HCT116 (cell line): ENCODE measurements around the gene FAM170B. TPM values are rescaled to one million over a fixed set of nuclear protein-coding genes. Genes with fewer than 3 reads are reported as not detected.

Source experiments
- ATAC-seq: fragments of 200-7000 bp; cut with Tn5 transposase; 2 replicates; pipeline ENCODE4 v1.9.1; 2020; ENCODE audit warnings: mild to moderate bottlenecking, moderate library complexity
- BruUV-seq: library from RNA; stranded (reverse); fragments of 400-500 nt; replicated peaks from 2 replicates; lab custom pipeline; 2021; lab: Mats Ljungman, UMichigan
- CTCF ChIA-PET: fragments of 300-600 bp; sonication (Branson Sonifier 250); formaldehyde crosslinking; loops from one replicate; lab custom pipeline; 2021; ENCODE audit warnings: antibody characterized with exemption; lab: Charles Lee
- POLR2A ChIA-PET: fragments of 300-600, 350-600 bp; sonication (Branson Sonifier 250); formaldehyde crosslinking; loops from one replicate; lab custom pipeline; 2021; ENCODE audit warnings: antibody characterized with exemption; lab: Charles Lee
- RAD21 ChIA-PET, 2 experiments: fragments of 300-600 bp; sonication (Branson Sonifier 250); formaldehyde crosslinking; loops; one replicate each; lab custom pipeline; 2023; ENCODE audit warnings: low total read pairs in 2 of 2; ENCODE audit not compliant: uncharacterized antibody in 2 of 2, unreplicated experiment in 2 of 2, low non-redundant PET in 1 of 2; lab: Charles Lee
- DNase-seq: peaks from one replicate; pipeline ENCODE4 v3.0.0-alpha.2; 2010; ENCODE audit warnings: low read depth, low spot score
- H2AFZ ChIP-seq: fragments of 200-600 bp; shearing (Covaris generic), sonication (generic); 2 replicates; pipeline ENCODE4 v1.6.1; 2017; ENCODE audit warnings: low read depth, mixed run types, mixed read lengths, antibody characterized with exemption, low read length; ENCODE audit not compliant: poor library complexity, severe bottlenecking
- H3K27ac ChIP-seq: 2 replicates; pipeline ENCODE4 v1.5.1; 2012; ENCODE audit warnings: low read depth, low read length
- H3K27me3 ChIP-seq: fragments of 200-600 bp; sonication (generic); 2 replicates; pipeline ENCODE4 v1.6.1; 2016; ENCODE audit warnings: mixed run types, low read length, mixed read lengths; ENCODE audit not compliant: insufficient read depth
- H3K36me3 ChIP-seq, 2 experiments: fragments of 200-500 bp in 1 of 2; fragments of 200-600 bp in 1 of 2; sonication (Bioruptor generic) in 1 of 2; sonication (generic) in 1 of 2; 2 replicates each; pipeline versions ENCODE4 v1.5.1 to v1.6.1; 2014 to 2016; ENCODE audit warnings: low read length in 2 of 2, inconsistent platforms in 1 of 2, mixed read lengths in 1 of 2, mixed run types in 1 of 2; ENCODE audit not compliant: insufficient read depth in 2 of 2, control insufficient read depth in 1 of 2
- H3K4me1 ChIP-seq, 2 experiments: fragments of 200-600 bp in 1 of 2; sonication (generic) in 1 of 2; 2 replicates each; pipeline versions ENCODE4 v1.5.1 to v1.6.1; 2012 to 2017; ENCODE audit warnings: low read length in 2 of 2, inconsistent platforms in 1 of 2, mild to moderate bottlenecking in 1 of 2, mixed read lengths in 1 of 2, mixed run types in 1 of 2, moderate library complexity in 1 of 2; ENCODE audit not compliant: insufficient read depth in 2 of 2, control insufficient read depth in 1 of 2
- H3K4me2 ChIP-seq: fragments of 200-600 bp; sonication (generic); 2 replicates; pipeline ENCODE4 v1.6.1; 2017; ENCODE audit warnings: mixed run types, low read length, mixed read lengths
- H3K4me3 ChIP-seq, 2 experiments: fragments of 200-600 bp in 1 of 2; sonication (generic) in 1 of 2; replicated peaks in 1 of 2; 2 replicates each; pipeline ENCODE4 v1.5.1; 2011 to 2016; ENCODE audit warnings: low read length in 2 of 2, control low read depth in 1 of 2, low read depth in 1 of 2, mild to moderate bottlenecking in 1 of 2, mixed read lengths in 1 of 2, mixed run types in 1 of 2
- H3K79me2 ChIP-seq: fragments of 200-600 bp; sonication (generic); 2 replicates; pipeline ENCODE4 v1.6.1; 2017; ENCODE audit warnings: mild to moderate bottlenecking, mixed run types, low read length, moderate library complexity, mixed read lengths; ENCODE audit not compliant: insufficient read depth
- H3K9ac ChIP-seq: fragments of 200-600 bp; sonication (generic); 2 replicates; pipeline ENCODE4 v1.6.1; 2016; ENCODE audit warnings: low read length, mixed read lengths
- H3K9me2 ChIP-seq: fragments of 200-600 bp; sonication (generic), shearing (Covaris generic); 2 replicates; pipeline ENCODE4 v1.6.1; 2017; ENCODE audit warnings: mixed run types, mild to moderate bottlenecking, moderate library complexity; ENCODE audit not compliant: insufficient read depth
- H3K9me3 ChIP-seq, 2 experiments: fragments of 200-500 bp in 1 of 2; fragments of 200-600 bp in 1 of 2; sonication (Bioruptor generic) in 1 of 2; sonication (generic) in 1 of 2; 2 replicates each; pipeline ENCODE4 v1.6.1; 2014 to 2017; ENCODE audit warnings: low read length in 2 of 2, mixed read lengths in 2 of 2, inconsistent platforms in 1 of 2, low read depth in 1 of 2, mild to moderate bottlenecking in 1 of 2, mixed run types in 1 of 2, moderate library complexity in 1 of 2; ENCODE audit not compliant: control insufficient read depth in 1 of 2, insufficient read depth in 1 of 2
- H4K20me1 ChIP-seq: fragments of 200-600 bp; sonication (generic), shearing (Covaris generic); 2 replicates; pipeline ENCODE4 v1.6.1; 2017; ENCODE audit warnings: mixed run types, mild to moderate bottlenecking, moderate library complexity; ENCODE audit not compliant: insufficient read depth
- ATF3 ChIP-seq: IDR thresholded peaks from 2 replicates; pipeline ENCODE4 v1.6.1; 2012
- FOSL1 ChIP-seq: IDR thresholded peaks from 2 replicates; pipeline ENCODE4 v1.6.1; 2012; ENCODE audit warnings: low read depth
- JUND ChIP-seq: IDR thresholded peaks from 2 replicates; pipeline ENCODE4 v1.6.1; 2012
- REST ChIP-seq: IDR thresholded peaks from 2 replicates; pipeline ENCODE4 v1.6.1; 2012; ENCODE audit warnings: low read depth
- SIN3A ChIP-seq: IDR thresholded peaks from 2 replicates; pipeline ENCODE4 v1.6.1; 2012; ENCODE audit warnings: low read depth
- SP1 ChIP-seq: IDR thresholded peaks from 2 replicates; pipeline ENCODE4 v1.6.1; 2012; ENCODE audit warnings: low read depth
- SRF ChIP-seq: IDR thresholded peaks from 2 replicates; pipeline ENCODE4 v1.6.1; 2012; ENCODE audit warnings: low read depth
- ZBTB33 ChIP-seq: IDR thresholded peaks from 2 replicates; pipeline ENCODE4 v1.6.1; 2011; ENCODE audit warnings: mild to moderate bottlenecking, low read length, moderate library complexity; ENCODE audit not compliant: insufficient replicate concordance; ENCODE audit errors: extremely low read depth
- ZFX ChIP-seq: fragments of 450-650 bp; IDR thresholded peaks from 2 replicates; pipeline ENCODE4 v1.6.1; 2017
- intact Hi-C: fragments of 100-400 bp; cut with micrococcal nuclease; formaldehyde crosslinking; loops from 2 replicates; pipeline ENCODE4 v1.10.0; 2022
- total RNA-seq: library from RNA; stranded (reverse); gene quantifications from one replicate; pipeline ENCODE4 v1.2.1, GENCODE V29; 2021; ENCODE audit not compliant: unreplicated experiment

FAM170B gene
- total RNA-seq, 1 experiment from 2014 or later, result not detected

- Histone ChIP-seq H3K9me2 (no peaks in the 10 kb centered on the region), H3K4me2 (no peak overlapping the region), H3K4me1 (no peaks in the 10 kb centered on the region), H4K20me1 (no peaks in the 10 kb centered on the region), H3K27me3 (peaks cover 44% of the 10 kb centered on the region), H3K9me3 (no peaks in the 10 kb centered on the region), H3K4me3 (no peak overlapping the region), H3K79me2 (no peaks in the 10 kb centered on the region), H3K9ac (no peak overlapping the region), H2AFZ (no peak overlapping the region), H3K36me3 (no peaks in the 10 kb centered on the region), H3K27ac (no peak overlapping the region)
- POLR2A ChIA-PET, result no interaction called here
- DNase-seq (no peak), ATAC-seq (no peak)
- BruUV-seq, result no TSS peak
- CTCF ChIA-PET, result no interaction called here
- TF ChIP-seq SIN3A (no peak), ZFX (no peak), FOSL1 (no peak), REST (no peak), ZBTB33 (no peak), SRF (no peak), ATF3 (no peak), JUND (no peak), SP1 (no peak)
- intact Hi-C loops, result no loop called here
- RAD21 ChIA-PET, result no interaction called here
Observed at GRCh38 chr10:49131507-49132361, 2.1 kb downstream of the FAM170B start.
